IMR-90 (cell line): ENCODE results near the gene ARHGEF3.
"Not testable (repeated sequence)": the region's sequence is repeated elsewhere in the genome, so short reads cannot be mapped to it uniquely, and the experiment has no call there.

Source experiments
- BHLHE40 ChIP-seq: fragments of 150-350 bp; IDR thresholded peaks from 2 replicates; pipeline ENCODE4 v1.6.1; 2016; ENCODE audit warnings: mild to moderate bottlenecking, low read depth, low read length
- CTCF ChIP-seq: conservative IDR thresholded peaks from 2 replicates; pipeline ENCODE4 v1.5.1; 2012; ENCODE audit warnings: mild to moderate bottlenecking, low read depth, low read length, improper control_type of control experiment
- FOS ChIP-seq: fragments of 150-350 bp; IDR thresholded peaks from 2 replicates; pipeline ENCODE4 v1.6.1; 2016; ENCODE audit warnings: low read depth, low read length
- MAFK ChIP-seq: IDR thresholded peaks from 2 replicates; pipeline ENCODE4 v1.6.1; 2012; ENCODE audit warnings: low read depth, low read length, improper control_type of control experiment
- POLR2A ChIP-seq: IDR thresholded peaks from 2 replicates; pipeline ENCODE4 v1.6.1; 2012; ENCODE audit warnings: mild to moderate bottlenecking, low read depth, low read length
- RAD21 ChIP-seq: IDR thresholded peaks from 2 replicates; pipeline ENCODE4 v1.6.1; 2012; ENCODE audit warnings: low read length, improper control_type of control experiment
- RFX5 ChIP-seq: IDR thresholded peaks from 2 replicates; pipeline ENCODE4 v1.8.0; 2012; ENCODE audit warnings: low read depth, mild to moderate bottlenecking, low read length, moderate library complexity
- USF2 ChIP-seq: fragments of 150-350 bp; IDR thresholded peaks from 2 replicates; pipeline ENCODE4 v1.6.1; 2017; ENCODE audit warnings: mild to moderate bottlenecking, antibody characterized with exemption, low read length, low read depth

GRCh38 chr3:56707412-56707811 lies 94.3 kb downstream of the ARHGEF3 start:
- not testable (repeated sequence) for TF ChIP-seq USF2, POLR2A, CTCF, RFX5, MAFK, RAD21, BHLHE40, FOS
